ENCODE measurements around the gene FAAP24. TPM values are rescaled to one million over a fixed set of nuclear protein-coding genes. Genes with fewer than 3 reads are reported as not detected.
"Not testable (repeated sequence)": the region's sequence is repeated elsewhere in the genome, so short reads cannot be mapped to it uniquely, and the experiment has no call there.

The FAAP24 gene
- total and polyA plus RNA-seq, 8 donors: 0.34 to 1.0 (median 0.42) TPM

DNA sequence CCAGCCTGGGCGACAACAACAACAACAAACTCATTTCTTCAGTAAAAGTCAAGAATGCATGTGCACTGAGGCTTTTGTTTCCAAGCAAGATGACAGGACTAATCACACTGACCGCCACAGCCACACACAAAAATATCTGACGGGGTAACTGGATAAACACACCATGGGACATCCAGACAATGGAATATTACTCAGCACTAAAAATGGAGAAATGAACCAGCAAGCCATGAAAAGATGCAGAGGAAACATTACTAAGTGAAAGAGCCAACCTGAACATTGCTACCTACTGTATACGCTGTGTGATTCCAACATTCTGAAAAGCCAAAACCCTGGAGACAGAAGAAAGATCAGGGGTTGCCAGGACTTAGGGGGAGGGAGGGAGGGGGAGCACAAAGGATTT lies 36.7 kb downstream of the FAAP24 start:
- no peaks in the 10 kb centered on the region for H3K9me3 ChIP-seq
- no peak for ATAC-seq
- H3K27me3 ChIP-seq: no peaks in the 10 kb centered on the region
- DNase-seq: no peak
- no peak overlapping the region for H3K27ac ChIP-seq
- no peaks in the 10 kb centered on the region for H3K36me3 ChIP-seq
- H3K4me1 ChIP-seq: peaks cover 0 to 4% (median 0%) of the 10 kb centered on the region in 3 donors
- WGBS, 2 donors: 95 to 98% methylated on average over 4 of the region's 4 CpGs
- FAIRE-seq: no peak
- H3K4me3 ChIP-seq: no peak overlapping the region
- intact Hi-C loops (cut with DNase I): no loop called here
- TF ChIP-seq, protein P1, sequence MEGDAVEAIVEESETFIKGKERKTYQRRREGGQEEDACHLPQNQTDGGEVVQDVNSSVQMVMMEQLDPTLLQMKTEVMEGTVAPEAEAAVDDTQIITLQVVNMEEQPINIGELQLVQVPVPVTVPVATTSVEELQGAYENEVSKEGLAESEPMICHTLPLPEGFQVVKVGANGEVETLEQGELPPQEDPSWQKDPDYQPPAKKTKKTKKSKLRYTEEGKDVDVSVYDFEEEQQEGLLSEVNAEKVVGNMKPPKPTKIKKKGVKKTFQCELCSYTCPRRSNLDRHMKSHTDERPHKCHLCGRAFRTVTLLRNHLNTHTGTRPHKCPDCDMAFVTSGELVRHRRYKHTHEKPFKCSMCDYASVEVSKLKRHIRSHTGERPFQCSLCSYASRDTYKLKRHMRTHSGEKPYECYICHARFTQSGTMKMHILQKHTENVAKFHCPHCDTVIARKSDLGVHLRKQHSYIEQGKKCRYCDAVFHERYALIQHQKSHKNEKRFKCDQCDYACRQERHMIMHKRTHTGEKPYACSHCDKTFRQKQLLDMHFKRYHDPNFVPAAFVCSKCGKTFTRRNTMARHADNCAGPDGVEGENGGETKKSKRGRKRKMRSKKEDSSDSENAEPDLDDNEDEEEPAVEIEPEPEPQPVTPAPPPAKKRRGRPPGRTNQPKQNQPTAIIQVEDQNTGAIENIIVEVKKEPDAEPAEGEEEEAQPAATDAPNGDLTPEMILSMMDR (IDR thresholded peaks at IDR 0.05): no peak

DNA sequence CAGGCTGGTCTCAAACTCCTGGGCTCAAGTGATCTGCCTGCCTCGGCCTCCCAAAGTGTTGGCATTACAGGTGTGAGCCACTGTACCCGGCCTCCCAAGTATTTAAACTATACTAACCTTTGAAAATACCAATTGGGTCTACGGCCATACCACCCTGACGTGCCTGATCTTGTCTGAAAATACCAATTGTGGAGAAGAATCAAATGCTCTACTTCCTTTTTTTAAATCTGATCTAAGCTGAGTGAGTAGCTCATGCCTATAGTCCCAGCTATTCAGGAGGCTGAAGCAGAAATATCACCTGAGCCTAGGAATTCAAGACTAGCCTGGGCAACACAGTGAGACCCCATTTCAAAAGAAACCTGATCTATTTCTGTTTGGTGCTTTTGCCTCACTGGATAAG lies 38.8 kb downstream of the FAAP24 start:
- FAIRE-seq; H3K9me3 ChIP-seq; H3K27ac ChIP-seq; intact Hi-C loops (cut with DNase I); DNase-seq; H3K4me3 ChIP-seq; H3K4me1 ChIP-seq; H3K36me3 ChIP-seq; H3K27me3 ChIP-seq; ATAC-seq: not testable (repeated sequence)
- WGBS, 2 donors: 93 to 97% methylated on average over 4 of the region's 4 CpGs

DNA sequence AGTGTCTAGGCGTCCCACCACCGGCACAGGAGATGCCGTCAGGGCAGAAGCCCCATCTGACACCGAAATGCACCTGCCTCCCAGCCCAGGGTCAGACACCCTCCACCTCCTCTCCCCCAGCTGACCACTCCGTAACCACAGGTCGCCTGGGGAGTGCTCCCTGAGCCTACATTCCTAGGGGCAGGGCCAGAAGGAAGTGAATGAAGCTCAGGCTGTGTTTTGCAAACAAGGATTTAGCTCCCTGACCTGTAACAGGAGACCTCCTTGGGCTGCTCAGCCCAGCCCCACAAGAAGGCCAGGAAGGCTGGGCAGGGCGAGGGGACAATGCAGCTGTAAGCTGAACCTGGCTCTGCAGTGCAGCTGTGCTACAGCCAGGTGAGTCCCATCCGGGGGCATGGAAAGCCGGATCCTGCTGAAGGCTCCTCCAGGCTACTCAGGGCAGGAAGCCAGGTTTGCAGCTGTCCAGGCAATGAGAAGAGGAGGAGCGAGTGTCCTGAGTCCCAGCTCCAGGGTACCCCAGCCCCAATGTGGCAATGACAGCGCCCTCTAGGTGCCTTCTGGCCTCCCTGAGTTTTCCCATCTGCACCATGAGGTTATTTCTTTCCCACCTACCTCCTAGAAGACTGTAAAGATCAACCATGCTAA lies 50.6 kb downstream of the FAAP24 start:
- no peaks in the 10 kb centered on the region for H3K36me3 ChIP-seq
- H3K4me1 ChIP-seq: no peaks in the 10 kb centered on the region
- H3K9me3 ChIP-seq: no peaks in the 10 kb centered on the region
- H3K27ac ChIP-seq: no peak overlapping the region
- intact Hi-C loops (cut with DNase I): no loop called here
- peak in 2 of 4 donors; percentile 24 to 37 for ATAC-seq
- H3K4me3 ChIP-seq: no peak overlapping the region
- FAIRE-seq: no peak
- 72 to 73% methylated on average over 11 of the region's 11 CpGs for WGBS, 2 donors
- no peaks in the 10 kb centered on the region for H3K27me3 ChIP-seq
- no peak for DNase-seq
- TF ChIP-seq, protein P1 (IDR thresholded peaks at IDR 0.05): no peak

DNA sequence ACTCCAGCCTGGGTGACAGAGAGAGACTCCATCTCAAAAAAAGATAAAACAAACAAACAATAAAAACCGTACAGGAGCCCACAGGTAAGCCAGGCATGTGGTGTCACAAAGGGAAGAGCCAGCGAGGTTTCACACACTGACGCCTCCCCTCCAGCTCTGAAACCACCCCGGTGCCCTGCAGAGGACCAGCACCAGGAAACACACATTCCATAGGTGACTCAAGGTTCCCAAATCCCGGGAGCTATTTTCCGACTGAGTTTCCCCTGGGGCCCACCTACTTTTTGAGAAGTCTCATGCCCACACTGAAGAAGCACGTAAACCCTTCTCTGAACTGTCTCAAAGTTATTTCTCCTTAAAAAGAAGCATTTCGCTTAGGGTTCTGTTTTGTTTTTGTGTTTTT lies 52.4 kb downstream of the FAAP24 start:
- Histone ChIP-seq H3K9me3 (no peaks in the 10 kb centered on the region), H3K27me3 (no peaks in the 10 kb centered on the region), H3K27ac (no peak overlapping the region), H3K36me3 (no peaks in the 10 kb centered on the region), H3K4me3 (no peak overlapping the region), H3K4me1 (no peaks in the 10 kb centered on the region)
- DNase-seq (no peak), FAIRE-seq (no peak), ATAC-seq (no peak)
- TF ChIP-seq, protein P1 (IDR thresholded peaks at IDR 0.05): no peak
- WGBS, 2 donors: 86 to 88% methylated on average over 8 of the region's 8 CpGs
- intact Hi-C loops (cut with DNase I): no loop called here

DNA sequence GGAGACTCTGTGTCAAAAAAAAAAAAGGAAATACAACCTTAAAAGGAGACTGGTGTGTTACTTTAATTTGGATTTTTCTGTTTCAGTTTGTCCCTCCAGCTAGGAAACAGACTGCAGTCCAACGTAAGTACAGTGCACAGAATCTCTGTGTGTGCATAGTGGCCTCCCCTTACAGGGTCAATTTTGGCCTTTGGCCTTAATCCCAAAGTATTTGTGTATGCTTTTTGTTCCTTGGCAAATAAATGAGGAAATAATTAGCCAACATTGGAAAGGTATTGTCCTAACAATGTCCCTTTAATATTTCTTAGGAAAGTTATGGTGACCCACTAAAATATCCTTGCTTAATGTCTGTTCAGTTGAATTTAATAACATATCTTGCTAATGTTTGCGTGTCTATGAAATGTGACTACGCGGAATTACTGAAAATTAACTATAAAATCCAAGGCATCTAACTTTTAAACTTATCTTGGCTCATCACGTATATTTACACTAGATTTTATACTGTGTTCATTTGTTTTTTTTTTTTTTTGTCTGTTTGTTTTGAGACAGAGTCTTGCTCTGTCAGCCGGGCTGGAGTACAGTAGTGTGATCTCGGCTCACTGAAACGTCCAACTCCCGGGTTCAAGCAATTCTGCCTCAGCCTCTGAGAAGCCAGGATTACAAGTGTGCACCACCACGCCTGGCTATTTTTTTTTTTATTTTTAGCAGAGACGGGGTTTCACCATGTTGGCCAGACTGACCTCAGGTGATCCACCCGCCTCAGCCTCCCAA lies 53.6 kb downstream of the FAAP24 start:
- 71 to 75% methylated on average over 12 of the region's 12 CpGs for WGBS, 2 donors

DNA sequence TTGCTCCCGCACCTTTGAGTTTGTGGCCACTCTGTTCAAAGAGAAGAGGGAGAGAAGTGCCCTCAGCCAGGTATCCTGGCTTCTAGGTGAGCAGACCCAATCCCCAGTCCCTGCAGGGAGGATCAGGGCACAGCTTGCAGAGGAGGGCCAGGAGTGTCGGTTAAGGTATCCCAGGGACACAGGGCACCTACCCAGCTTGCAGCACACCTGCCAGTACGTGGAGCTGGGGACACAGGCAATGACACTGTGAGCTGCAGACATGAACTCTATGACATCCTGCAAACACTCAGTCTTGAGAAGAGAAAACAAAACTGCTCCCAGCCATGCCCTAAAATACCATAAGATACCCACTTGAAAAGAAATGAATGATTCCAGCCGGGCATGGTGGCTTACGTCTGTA lies 54.6 kb downstream of the FAAP24 start:
- H3K4me3 ChIP-seq; H3K27me3 ChIP-seq; ATAC-seq; FAIRE-seq; H3K36me3 ChIP-seq; H3K27ac ChIP-seq; H3K9me3 ChIP-seq; DNase-seq; intact Hi-C loops (cut with DNase I); H3K4me1 ChIP-seq: not testable (repeated sequence)
- 89 to 95% methylated on average over 5 of the region's 5 CpGs for WGBS, 2 donors

More for the DNA sequence above, 53.6 kb downstream of the FAAP24 start:
- H3K4me1 ChIP-seq; DNase-seq; H3K9me3 ChIP-seq; intact Hi-C loops (cut with DNase I); H3K36me3 ChIP-seq; H3K27me3 ChIP-seq; H3K4me3 ChIP-seq; H3K27ac ChIP-seq; FAIRE-seq: not testable (repeated sequence)
- peak in 3 of 4 donors; percentile 28 to 43 (median 33) for ATAC-seq

Other genes with a start within 250 kb of the FAAP24 start
- under 1 TPM in 3 of 6 donors, not detected in 3; 0.08 to 0.44 (median 0.28) TPM for gene SLC7A9, start 102.5 kb upstream of the FAAP24 start, total RNA-seq
- gene SLC7A9, start 102.5 kb upstream of the FAAP24 start, polyA plus RNA-seq: 1 to 10 TPM in 1 of 2 donors, under 1 TPM in 1; 0.27 to 1.1 TPM
- gene CEP89, start 284 bp upstream of the FAAP24 start, total RNA-seq: 10 to 100 TPM in 1 of 6 donors, 1 to 10 TPM in 5; 5.7 to 11.0 (median 6.8) TPM
- gene CEP89, start 284 bp upstream of the FAAP24 start, polyA plus RNA-seq: 1 to 10 TPM; 6.7 to 8.2 TPM
- 10 to 100 TPM in 2 of 6 donors, 1 to 10 TPM in 4; 7.6 to 18.9 (median 8.2) TPM for gene RHPN2, start 92.6 kb downstream of the FAAP24 start, total RNA-seq
- gene RHPN2, start 92.6 kb downstream of the FAAP24 start, polyA plus RNA-seq: 10 to 100 TPM in 1 of 2 donors, 1 to 10 TPM in 1; 7.5 to 11.4 TPM
- 1 to 10 TPM; 3.0 to 5.6 (median 3.6) TPM for gene GPATCH1, start 108.9 kb downstream of the FAAP24 start, total RNA-seq
- 1 to 10 TPM; 4.3 to 6.1 TPM for gene GPATCH1, start 108.9 kb downstream of the FAAP24 start, polyA plus RNA-seq
- gene WDR88, start 159.9 kb downstream of the FAAP24 start, total RNA-seq: not detected
- gene WDR88, start 159.9 kb downstream of the FAAP24 start, polyA plus RNA-seq: not detected
- gene LRP3, start 222.1 kb downstream of the FAAP24 start, total RNA-seq: 10 to 100 TPM in 5 of 6 donors, 1 to 10 TPM in 1; 7.2 to 21.0 (median 13.2) TPM
- 10 to 100 TPM in 1 of 2 donors, 1 to 10 TPM in 1; 9.2 to 18.9 TPM for gene LRP3, start 222.1 kb downstream of the FAAP24 start, polyA plus RNA-seq